ENCODE data around the gene SH3RF3. TPM values are rescaled to one million over a fixed set of nuclear protein-coding genes. Genes with fewer than 3 reads are reported as not detected.

The SH3RF3 gene
- total and polyA plus RNA-seq, 2 of the 13 experiments (the other 11 are each of a cell fraction or from before 2014, with no cell fraction given), result 0.04 TPM; not detected in 1

DNA sequence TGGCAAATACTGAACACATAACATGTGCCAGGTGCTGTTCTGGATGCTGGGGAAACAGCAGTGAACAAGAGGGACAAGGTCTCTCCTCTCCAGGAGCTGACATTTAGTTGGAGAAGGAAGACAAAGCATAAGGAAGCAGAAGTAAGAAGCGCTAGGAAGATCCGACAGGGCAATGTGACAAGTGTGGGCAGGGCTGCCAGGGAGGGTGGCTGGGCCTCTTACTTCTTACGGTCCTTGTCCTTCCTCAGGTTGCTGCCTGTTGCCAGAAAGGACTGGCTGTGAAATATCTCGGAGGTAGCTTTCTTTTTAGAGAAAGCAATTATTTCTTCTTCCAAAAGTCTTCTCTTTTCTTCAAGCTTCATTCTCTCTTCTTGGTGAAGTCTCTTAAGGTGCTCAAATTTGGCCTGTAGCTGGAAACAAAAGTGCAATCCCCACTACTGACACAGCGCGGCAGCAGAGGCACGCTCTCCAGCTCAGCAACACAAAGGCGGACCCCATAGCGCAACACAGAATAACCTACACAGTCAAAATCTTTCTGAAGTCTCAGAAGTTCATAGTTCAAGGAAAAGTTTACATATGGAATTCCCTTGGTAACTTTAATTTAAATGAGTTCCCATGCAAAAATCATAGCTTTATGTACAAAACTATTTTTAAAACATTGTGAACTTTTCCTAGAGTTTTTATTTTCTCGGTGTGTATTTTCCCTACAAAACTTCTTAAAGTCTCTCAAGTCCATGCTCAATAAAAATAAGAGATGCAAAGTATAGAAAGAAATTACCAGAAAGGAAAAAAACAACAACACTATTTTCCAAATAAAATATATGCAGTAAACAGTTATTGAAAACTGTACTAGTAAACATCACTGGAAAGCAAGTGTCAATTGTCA, 417.1 kb downstream of the SH3RF3 start (continued):
- TF ChIP-seq ZNF407 (CRISPR knock-in tag; IDR thresholded peaks at IDR 0.05; ENCODE audit: not compliant biosample characterization), result no peak
- TF ChIP-seq TCF7 (IDR thresholded peaks at IDR 0.05; ENCODE audit: low read depth), result no peak
- TF ChIP-seq ZNF44 (CRISPR knock-in tag; IDR thresholded peaks at IDR 0.05), result no peak
- TF ChIP-seq ELK4 (CRISPR knock-in tag; IDR thresholded peaks at IDR 0.05; ENCODE audit: borderline replicate concordance), result no peak
- TF ChIP-seq, protein P1, sequence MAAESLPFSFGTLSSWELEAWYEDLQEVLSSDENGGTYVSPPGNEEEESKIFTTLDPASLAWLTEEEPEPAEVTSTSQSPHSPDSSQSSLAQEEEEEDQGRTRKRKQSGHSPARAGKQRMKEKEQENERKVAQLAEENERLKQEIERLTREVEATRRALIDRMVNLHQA (CRISPR knock-in tag; IDR thresholded peaks at IDR 0.05), result no peak
- no peak for TF ChIP-seq ZNF382 (CRISPR knock-in tag; IDR thresholded peaks at IDR 0.05; ENCODE audit: borderline replicate concordance)
- TF ChIP-seq ZSCAN29 (CRISPR knock-in tag; conservative IDR thresholded peaks at IDR 0.05), result no peak
- TF ChIP-seq, protein P2, sequence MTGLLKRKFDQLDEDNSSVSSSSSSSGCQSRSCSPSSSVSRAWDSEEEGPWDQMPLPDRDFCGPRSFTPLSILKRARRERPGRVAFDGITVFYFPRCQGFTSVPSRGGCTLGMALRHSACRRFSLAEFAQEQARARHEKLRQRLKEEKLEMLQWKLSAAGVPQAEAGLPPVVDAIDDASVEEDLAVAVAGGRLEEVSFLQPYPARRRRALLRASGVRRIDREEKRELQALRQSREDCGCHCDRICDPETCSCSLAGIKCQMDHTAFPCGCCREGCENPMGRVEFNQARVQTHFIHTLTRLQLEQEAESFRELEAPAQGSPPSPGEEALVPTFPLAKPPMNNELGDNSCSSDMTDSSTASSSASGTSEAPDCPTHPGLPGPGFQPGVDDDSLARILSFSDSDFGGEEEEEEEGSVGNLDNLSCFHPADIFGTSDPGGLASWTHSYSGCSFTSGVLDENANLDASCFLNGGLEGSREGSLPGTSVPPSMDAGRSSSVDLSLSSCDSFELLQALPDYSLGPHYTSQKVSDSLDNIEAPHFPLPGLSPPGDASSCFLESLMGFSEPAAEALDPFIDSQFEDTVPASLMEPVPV (CRISPR knock-in tag; IDR thresholded peaks at IDR 0.05), result no peak
- TF ChIP-seq, protein P3, sequence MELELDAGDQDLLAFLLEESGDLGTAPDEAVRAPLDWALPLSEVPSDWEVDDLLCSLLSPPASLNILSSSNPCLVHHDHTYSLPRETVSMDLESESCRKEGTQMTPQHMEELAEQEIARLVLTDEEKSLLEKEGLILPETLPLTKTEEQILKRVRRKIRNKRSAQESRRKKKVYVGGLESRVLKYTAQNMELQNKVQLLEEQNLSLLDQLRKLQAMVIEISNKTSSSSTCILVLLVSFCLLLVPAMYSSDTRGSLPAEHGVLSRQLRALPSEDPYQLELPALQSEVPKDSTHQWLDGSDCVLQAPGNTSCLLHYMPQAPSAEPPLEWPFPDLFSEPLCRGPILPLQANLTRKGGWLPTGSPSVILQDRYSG (CRISPR knock-in tag; IDR thresholded peaks at IDR 0.05), result no peak
- TF ChIP-seq CHCHD3 (CRISPR knock-in tag; IDR thresholded peaks at IDR 0.05), result no peak
- no peak for TF ChIP-seq ZNF570 (CRISPR knock-in tag; IDR thresholded peaks at IDR 0.05; ENCODE audit: borderline replicate concordance)
- peak; percentile 64; the same call in 1 of the 2 replicates for TF ChIP-seq ZNF331 (CRISPR knock-in tag; IDR thresholded peaks at IDR 0.05)
- no peak for TF ChIP-seq GTF3A (CRISPR knock-in tag; conservative IDR thresholded peaks at IDR 0.05)
- no peak for TF ChIP-seq POLR2A (IDR thresholded peaks at IDR 0.05; ENCODE audit: insufficient read depth in 1 of 2, low read depth in 2 of 2, low read length in 2 of 2)
- no peak for TF ChIP-seq ZNF605 (CRISPR knock-in tag; IDR thresholded peaks at IDR 0.05)
- TF ChIP-seq KAT8 (CRISPR knock-in tag; IDR thresholded peaks at IDR 0.05), result peak; percentile 70
- TF ChIP-seq ZNF564 (CRISPR knock-in tag; IDR thresholded peaks at IDR 0.05), result no peak
